ENCODE measurements around the gene MIER2.

Gene MIER2

GRCh38 chr19:378706-379105 lies 34.1 kb upstream of the MIER2 start:
- Histone ChIP-seq H3K27me3 (ENCODE audit: insufficient read depth, low read depth) (peaks cover 51% of the 10 kb centered on the region), H3K4me1 (ENCODE audit: low read depth, poor library complexity, severe bottlenecking) (no peaks in the 10 kb centered on the region), H3K36me3 (ENCODE audit: insufficient read depth) (no peaks in the 10 kb centered on the region), H2AFZ (ENCODE audit: low read depth) (no peak overlapping the region), H3K9ac (no peak overlapping the region), H3K27ac (no peak overlapping the region), H3K4me2 (no peak overlapping the region), H4K20me1 (ENCODE audit: insufficient read depth) (no peaks in the 10 kb centered on the region), H3K4me3 (IDR thresholded peaks at IDR 0.05; ENCODE audit: insufficient read depth, low read depth, low read length) (no peak overlapping the region), H3K79me2 (ENCODE audit: insufficient read depth, low read depth) (no peaks in the 10 kb centered on the region)
- TF ChIP-seq, protein P1, sequence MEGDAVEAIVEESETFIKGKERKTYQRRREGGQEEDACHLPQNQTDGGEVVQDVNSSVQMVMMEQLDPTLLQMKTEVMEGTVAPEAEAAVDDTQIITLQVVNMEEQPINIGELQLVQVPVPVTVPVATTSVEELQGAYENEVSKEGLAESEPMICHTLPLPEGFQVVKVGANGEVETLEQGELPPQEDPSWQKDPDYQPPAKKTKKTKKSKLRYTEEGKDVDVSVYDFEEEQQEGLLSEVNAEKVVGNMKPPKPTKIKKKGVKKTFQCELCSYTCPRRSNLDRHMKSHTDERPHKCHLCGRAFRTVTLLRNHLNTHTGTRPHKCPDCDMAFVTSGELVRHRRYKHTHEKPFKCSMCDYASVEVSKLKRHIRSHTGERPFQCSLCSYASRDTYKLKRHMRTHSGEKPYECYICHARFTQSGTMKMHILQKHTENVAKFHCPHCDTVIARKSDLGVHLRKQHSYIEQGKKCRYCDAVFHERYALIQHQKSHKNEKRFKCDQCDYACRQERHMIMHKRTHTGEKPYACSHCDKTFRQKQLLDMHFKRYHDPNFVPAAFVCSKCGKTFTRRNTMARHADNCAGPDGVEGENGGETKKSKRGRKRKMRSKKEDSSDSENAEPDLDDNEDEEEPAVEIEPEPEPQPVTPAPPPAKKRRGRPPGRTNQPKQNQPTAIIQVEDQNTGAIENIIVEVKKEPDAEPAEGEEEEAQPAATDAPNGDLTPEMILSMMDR (conservative IDR thresholded peaks at IDR 0.05; ENCODE audit: low read depth, low read length), result no peak

DNA sequence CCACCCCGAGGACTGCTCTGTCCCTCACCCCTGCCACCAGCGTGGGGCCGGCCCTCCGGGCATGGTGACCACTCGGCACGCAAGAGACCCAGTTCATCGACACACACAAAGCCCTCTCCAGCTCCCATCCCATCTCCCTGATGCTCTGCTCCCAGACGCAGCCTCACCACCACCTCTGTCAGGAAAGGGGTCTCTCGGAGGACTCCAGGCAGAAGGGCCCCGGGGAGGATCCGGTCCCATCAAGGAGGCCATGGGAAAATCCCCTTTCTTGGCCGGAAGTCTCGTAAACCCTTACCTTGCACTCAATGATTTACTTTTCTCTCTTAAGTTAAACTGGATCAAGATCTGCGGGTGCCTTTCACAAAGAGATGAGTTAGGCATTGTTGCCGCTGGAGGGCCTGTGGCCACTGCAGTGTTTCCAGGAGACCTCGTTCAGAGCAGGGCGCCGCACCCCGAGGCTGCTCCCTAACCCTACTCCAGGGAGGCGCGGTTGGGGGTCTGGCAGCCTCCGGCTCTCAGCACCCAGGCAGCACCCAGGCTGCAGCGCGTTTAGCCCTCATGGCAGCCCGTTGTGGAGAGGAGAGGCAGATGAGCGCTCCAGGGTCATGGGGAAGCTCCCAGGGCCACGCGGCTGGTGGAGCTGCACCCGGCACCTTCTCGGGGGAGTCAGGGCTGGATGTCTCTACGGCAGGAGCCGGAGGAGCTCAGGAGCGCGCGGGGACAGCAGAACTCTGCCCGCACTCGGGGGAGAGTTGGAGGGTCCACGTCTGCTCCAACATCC lies 33.4 kb upstream of the MIER2 start:
- H3K27ac ChIP-seq, result no peak overlapping the region
- H3K4me1 ChIP-seq (ENCODE audit: low read depth, poor library complexity, severe bottlenecking), result no peaks in the 10 kb centered on the region
- no peak overlapping the region for H3K9ac ChIP-seq
- H3K27me3 ChIP-seq (ENCODE audit: insufficient read depth, low read depth), result peaks cover 51% of the 10 kb centered on the region
- H3K4me3 ChIP-seq (IDR thresholded peaks at IDR 0.05; ENCODE audit: insufficient read depth, low read depth, low read length), result no peak overlapping the region
- no peak overlapping the region for H2AFZ ChIP-seq (ENCODE audit: low read depth)
- H4K20me1 ChIP-seq (ENCODE audit: insufficient read depth), result no peaks in the 10 kb centered on the region
- no peak overlapping the region for H3K4me2 ChIP-seq
- no peaks in the 10 kb centered on the region for H3K36me3 ChIP-seq (ENCODE audit: insufficient read depth)
- H3K79me2 ChIP-seq (ENCODE audit: insufficient read depth, low read depth), result no peaks in the 10 kb centered on the region
- TF ChIP-seq, protein P1 (conservative IDR thresholded peaks at IDR 0.05; ENCODE audit: low read depth, low read length), result no peak

- H3K4me2 ChIP-seq, result no peak overlapping the region
- TF ChIP-seq, protein P1 (conservative IDR thresholded peaks at IDR 0.05; ENCODE audit: low read depth, low read length), result no peak
- H4K20me1 ChIP-seq (ENCODE audit: insufficient read depth), result no peaks in the 10 kb centered on the region
- H3K4me3 ChIP-seq (IDR thresholded peaks at IDR 0.05; ENCODE audit: insufficient read depth, low read depth, low read length), result no peak overlapping the region
- H3K27ac ChIP-seq, result no peak overlapping the region
- no peaks in the 10 kb centered on the region for H3K4me1 ChIP-seq (ENCODE audit: low read depth, poor library complexity, severe bottlenecking)
- no peak overlapping the region for H3K9ac ChIP-seq
- H3K36me3 ChIP-seq (ENCODE audit: insufficient read depth), result no peaks in the 10 kb centered on the region
- no peaks in the 10 kb centered on the region for H3K79me2 ChIP-seq (ENCODE audit: insufficient read depth, low read depth)
- peaks cover 66% of the 10 kb centered on the region for H3K27me3 ChIP-seq (ENCODE audit: insufficient read depth, low read depth)
- no peak overlapping the region for H2AFZ ChIP-seq (ENCODE audit: low read depth)
Observed at GRCh38 chr19:376111-376470, 31.5 kb upstream of the MIER2 start.

DNA sequence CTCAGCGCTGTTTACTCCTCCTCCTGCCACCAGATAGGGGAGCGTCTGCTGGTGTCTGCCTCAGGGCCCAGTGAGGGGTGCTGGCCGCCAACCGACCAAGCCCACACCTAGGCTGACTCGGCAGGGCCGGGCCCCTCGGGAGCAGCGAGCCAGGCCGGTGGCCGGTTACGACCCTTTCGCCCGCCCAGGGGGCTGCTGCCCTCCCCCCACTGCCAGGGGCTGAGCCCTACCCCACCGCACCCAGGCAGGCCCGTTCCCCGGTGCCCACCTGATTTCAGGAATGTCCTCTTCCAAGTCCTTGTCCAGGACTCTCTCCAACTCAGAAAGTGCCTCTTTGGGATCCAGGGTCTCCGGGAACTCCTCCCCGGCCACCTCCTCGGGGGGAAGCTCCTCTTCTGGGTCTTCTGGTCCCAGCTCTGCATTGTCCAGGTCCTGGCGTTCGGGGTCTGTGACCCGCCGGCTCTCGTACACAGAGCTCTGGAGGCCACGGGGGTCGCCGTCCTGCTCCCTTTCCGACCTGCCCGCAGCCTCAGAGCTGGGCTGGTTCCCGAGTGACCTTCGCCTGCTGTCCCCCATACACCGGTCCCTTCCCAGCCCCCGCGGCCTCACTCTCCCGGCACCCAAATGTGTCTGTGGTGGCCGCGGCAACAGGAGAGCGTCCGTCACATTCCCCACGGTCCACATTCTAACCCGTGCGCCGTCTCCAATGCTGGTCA lies 31.0 kb upstream of the MIER2 start:
- Histone ChIP-seq H3K4me2 (no peak overlapping the region), H3K9ac (no peak overlapping the region), H3K79me2 (ENCODE audit: insufficient read depth, low read depth) (no peaks in the 10 kb centered on the region), H2AFZ (ENCODE audit: low read depth) (no peak overlapping the region), H3K4me1 (ENCODE audit: low read depth, poor library complexity, severe bottlenecking) (no peaks in the 10 kb centered on the region), H3K36me3 (ENCODE audit: insufficient read depth) (no peaks in the 10 kb centered on the region), H4K20me1 (ENCODE audit: insufficient read depth) (no peaks in the 10 kb centered on the region), H3K27ac (no peak overlapping the region), H3K27me3 (ENCODE audit: insufficient read depth, low read depth) (peaks cover 71% of the 10 kb centered on the region), H3K4me3 (IDR thresholded peaks at IDR 0.05; ENCODE audit: insufficient read depth, low read depth, low read length) (no peak overlapping the region)
- TF ChIP-seq, protein P1 (conservative IDR thresholded peaks at IDR 0.05; ENCODE audit: low read depth, low read length), result no peak
